AG04450 (cell line): ENCODE data around the gene USP33. TPM values are rescaled to one million over a fixed set of nuclear protein-coding genes. Genes with fewer than 3 reads are reported as not detected.
"Not testable (repeated sequence)": the region's sequence is repeated elsewhere in the genome, so short reads cannot be mapped to it uniquely, and the experiment has no call there.

ENCODE experiments used
- CTCF ChIA-PET: fragments of 300-600, 350-600 bp; formaldehyde crosslinking; extraction: SDS; loops from one replicate; lab custom pipeline; 2022; ENCODE audit warnings: antibody characterized with exemption, inconsistent platforms; lab: Charles Lee
- POLR2A ChIA-PET: fragments of 350-600 bp; formaldehyde crosslinking; extraction: SDS; loops from one replicate; lab custom pipeline; 2021; ENCODE audit warnings: antibody characterized with exemption, inconsistent platforms; lab: Yijun Ruan, JAX
- DNase-seq: peaks from one replicate; pipeline ENCODE4 v3.0.0-alpha.2; 2011; ENCODE audit warnings: low read depth, low spot score
- H3K27ac ChIP-seq: one replicate; pipeline ENCODE4 v1.5.1; 2012; ENCODE audit warnings: low read depth, low read length, control low read depth
- H3K27me3 ChIP-seq: one replicate; pipeline ENCODE4 v1.6.0; 2012; ENCODE audit warnings: low read length; ENCODE audit not compliant: control insufficient read depth, insufficient read depth
- H3K4me3 ChIP-seq: 2 replicates; pipeline ENCODE4 v1.5.1; 2011; ENCODE audit warnings: mild to moderate bottlenecking, low read depth, low read length, control low read depth
- H3K9me3 ChIP-seq: 2 replicates; pipeline ENCODE4 v1.5.1; 2012; ENCODE audit warnings: low read length; ENCODE audit not compliant: control insufficient read depth, insufficient read depth
- polyA plus RNA-seq: library from polyadenylated mRNA; depleted of rRNA; stranded (reverse); fragments of >200 nt; gene quantifications from 2 replicates; pipeline ENCODE4 v1.2.3, GENCODE V29; 2011; rRNA removed
- TF ChIP-seq, protein P1 (sequence below): IDR thresholded peaks from 2 replicates; pipeline ENCODE4 v1.5.1; 2011; ENCODE audit warnings: low read depth, low read length, control low read depth, inconsistent platforms

The USP33 gene
- polyA plus RNA-seq, 1 experiment = 86.0 TPM

DNA sequence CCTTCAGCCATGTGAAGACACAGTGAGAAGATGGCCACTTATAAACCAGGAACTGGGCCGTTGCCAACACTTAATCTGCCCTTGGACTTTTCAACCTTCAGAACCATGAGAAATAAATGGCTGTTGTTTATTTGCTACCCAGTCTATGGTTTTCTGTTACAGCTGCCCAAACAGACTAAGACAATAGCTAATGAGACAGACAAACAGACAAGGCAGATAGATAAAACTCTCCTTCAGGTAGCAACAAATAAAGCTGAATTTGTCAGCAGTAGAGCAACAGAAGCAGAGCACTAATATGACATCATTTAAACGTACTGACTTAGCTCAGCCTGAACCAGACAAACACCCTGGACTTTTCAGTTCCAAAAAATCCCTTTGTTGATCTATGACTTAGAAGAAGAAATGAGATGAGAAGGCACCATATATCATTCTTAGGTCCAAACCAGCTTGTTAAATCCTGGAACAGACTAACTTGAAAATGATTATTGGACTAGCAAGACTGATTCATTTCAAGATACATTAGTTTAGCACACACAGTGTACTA is 104.1 kb downstream of the USP33 start:
- Histone ChIP-seq H3K9me3 (peaks cover 3% of the 10 kb centered on the region; the same call in 1 of the 2 replicates), H3K27me3 (no peaks in the 10 kb centered on the region), H3K4me3 (no peak overlapping the region), H3K27ac (no peak overlapping the region)
- TF ChIP-seq, protein P1, sequence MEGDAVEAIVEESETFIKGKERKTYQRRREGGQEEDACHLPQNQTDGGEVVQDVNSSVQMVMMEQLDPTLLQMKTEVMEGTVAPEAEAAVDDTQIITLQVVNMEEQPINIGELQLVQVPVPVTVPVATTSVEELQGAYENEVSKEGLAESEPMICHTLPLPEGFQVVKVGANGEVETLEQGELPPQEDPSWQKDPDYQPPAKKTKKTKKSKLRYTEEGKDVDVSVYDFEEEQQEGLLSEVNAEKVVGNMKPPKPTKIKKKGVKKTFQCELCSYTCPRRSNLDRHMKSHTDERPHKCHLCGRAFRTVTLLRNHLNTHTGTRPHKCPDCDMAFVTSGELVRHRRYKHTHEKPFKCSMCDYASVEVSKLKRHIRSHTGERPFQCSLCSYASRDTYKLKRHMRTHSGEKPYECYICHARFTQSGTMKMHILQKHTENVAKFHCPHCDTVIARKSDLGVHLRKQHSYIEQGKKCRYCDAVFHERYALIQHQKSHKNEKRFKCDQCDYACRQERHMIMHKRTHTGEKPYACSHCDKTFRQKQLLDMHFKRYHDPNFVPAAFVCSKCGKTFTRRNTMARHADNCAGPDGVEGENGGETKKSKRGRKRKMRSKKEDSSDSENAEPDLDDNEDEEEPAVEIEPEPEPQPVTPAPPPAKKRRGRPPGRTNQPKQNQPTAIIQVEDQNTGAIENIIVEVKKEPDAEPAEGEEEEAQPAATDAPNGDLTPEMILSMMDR = no peak
- CTCF ChIA-PET = no interaction called here
- DNase-seq = no peak
- POLR2A ChIA-PET = no interaction called here

DNA sequence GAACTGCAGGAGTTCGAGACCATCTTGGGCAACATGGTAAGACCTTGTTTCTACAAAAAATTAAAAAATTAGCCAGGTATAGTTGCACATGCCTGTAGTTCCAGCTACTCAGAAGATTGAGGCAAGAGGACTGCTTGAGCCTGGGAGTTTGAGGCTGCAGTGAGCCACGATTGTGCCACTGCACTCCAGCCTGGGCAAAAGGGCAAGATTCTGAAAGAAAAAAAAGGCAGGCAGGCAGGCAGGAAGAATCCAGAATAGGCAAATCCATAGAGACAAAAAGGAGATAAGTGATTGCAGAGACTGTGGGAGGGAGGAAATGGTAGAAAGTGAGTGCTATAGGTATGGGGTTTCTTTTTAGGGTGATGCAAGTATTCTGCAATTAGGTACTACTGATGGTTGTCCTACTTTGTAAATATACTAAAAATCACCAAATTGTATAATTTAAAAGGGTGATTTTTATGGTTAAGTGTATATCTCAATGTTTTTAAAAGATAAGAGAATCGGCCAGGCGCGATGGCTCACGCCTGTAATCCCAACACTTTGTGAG is 106.6 kb downstream of the USP33 start:
- ChIA-PET POLR2A (no interaction called here), CTCF (no interaction called here)

DNA sequence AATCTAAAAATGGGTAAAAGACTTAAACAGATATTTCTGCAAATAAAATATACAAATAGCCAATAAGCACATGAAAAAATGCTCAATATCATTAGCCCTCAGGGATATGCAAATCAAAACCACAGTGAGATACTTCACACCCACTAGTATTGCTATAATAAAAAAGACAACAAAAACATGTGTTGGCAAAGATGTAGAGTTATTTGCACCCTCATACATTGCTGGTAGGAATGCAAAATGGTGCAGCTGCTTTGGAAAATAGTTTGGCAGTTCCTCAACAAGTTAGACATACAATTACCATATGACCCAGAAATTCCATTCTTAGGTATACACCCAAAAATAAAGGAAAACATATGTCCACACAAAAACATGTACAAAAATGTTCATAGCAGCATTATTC is 107.4 kb downstream of the USP33 start:
- Histone ChIP-seq H3K4me3 (no peak overlapping the region), H3K9me3 (peaks cover 11% of the 10 kb centered on the region), H3K27me3 (no peaks in the 10 kb centered on the region), H3K27ac (no peak overlapping the region)
- POLR2A ChIA-PET = no interaction called here
- TF ChIP-seq, protein P1 = no peak
- no peak for DNase-seq
- CTCF ChIA-PET = no interaction called here

More for the DNA sequence above, 106.6 kb downstream of the USP33 start:
- DNase-seq = no peak
- no peak overlapping the region for H3K27ac ChIP-seq
- H3K4me3 ChIP-seq = no peak overlapping the region
- TF ChIP-seq, protein P1 = no peak
- H3K27me3 ChIP-seq = no peaks in the 10 kb centered on the region
- peaks cover 11% of the 10 kb centered on the region for H3K9me3 ChIP-seq

DNA sequence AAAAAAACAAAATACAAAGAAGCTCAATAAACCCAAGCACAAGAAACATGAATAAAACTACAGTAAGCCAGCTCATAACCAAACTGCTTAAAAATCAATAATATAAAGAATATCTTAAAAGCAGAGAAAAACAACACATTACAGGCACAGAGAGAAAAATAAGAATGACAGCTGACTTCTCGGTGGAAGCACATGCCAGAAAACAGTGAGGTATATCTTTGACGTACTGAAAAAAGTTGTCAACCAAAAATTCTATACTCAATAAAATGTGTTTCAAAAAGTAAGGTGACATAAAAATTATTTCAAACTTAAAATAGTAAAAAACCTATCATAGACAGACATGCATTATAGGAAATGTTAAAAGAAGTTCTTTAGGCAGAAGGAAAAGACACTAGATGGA is 110.5 kb downstream of the USP33 start:
- CTCF ChIA-PET = no interaction called here
- Histone ChIP-seq H3K4me3 (no peak overlapping the region), H3K9me3 (peaks cover 11% of the 10 kb centered on the region), H3K27me3 (no peaks in the 10 kb centered on the region), H3K27ac (no peak overlapping the region)
- TF ChIP-seq, protein P1 = no peak
- POLR2A ChIA-PET = no interaction called here
- DNase-seq = no peak

DNA sequence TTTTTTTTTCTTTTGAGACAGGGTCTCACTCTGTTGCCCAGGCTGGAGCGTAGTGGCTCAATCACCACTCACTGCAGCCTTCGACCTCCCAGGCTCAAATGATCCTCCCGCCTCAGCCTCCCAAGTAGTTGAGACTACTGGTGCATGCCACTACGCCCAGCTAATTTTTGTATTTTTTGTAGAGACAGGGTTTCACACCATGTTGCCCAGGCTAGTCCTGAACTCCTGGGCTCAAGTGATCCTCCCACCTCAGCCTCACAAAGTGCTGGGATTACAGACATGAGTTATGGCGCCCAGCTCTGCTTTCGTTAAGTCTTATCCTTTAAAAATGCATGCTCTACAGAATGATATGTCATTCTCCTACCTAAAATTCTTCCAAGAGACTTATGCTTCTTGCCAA is 113.4 kb downstream of the USP33 start:
- H3K4me3 ChIP-seq, H3K27ac ChIP-seq, H3K27me3 ChIP-seq, CTCF ChIA-PET, POLR2A ChIA-PET, DNase-seq: not testable (repeated sequence)
- peaks cover 11% of the 10 kb centered on the region for H3K9me3 ChIP-seq

Other genes starting within 250 kb of the USP33 start
- 31.2 and 46.2 TPM in 2 replicates for gene ZZZ3, start 77.2 kb downstream of the USP33 start, polyA plus RNA-seq
- gene MIGA1, start 19.8 kb upstream of the USP33 start, polyA plus RNA-seq = 4.5 and 5.5 TPM in 2 replicates
- 28.6 and 39.9 TPM in 2 replicates for gene NEXN, start 128.8 kb upstream of the USP33 start, polyA plus RNA-seq
- 123 and 142 TPM in 2 replicates for gene FUBP1, start 219.2 kb upstream of the USP33 start, polyA plus RNA-seq
- gene DNAJB4, start 245.1 kb upstream of the USP33 start, polyA plus RNA-seq = 35.1 and 51.6 TPM in 2 replicates